ENCODE measurements around the gene FZD8.

The FZD8 gene

DNA sequence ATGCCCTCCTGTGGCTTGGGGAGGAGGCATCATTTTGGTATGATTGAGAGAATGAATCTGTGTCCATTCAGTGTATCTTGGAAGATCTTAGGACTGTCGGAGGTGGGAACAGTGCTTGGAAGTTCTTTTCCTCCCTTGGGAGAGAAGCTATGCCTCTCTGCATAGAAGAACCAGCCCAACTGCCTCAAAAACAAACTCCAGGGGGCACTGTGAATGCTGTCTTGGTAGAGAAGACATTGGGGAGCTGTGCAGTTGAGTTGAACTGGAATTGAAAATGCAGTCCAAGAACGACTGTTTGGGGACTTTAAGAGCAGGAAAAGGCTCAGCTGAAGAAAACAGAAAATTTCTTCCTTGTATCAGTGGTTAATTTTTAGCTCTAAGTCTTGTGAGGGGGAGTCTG lies 41.9 kb downstream of the FZD8 start:
- DNase-seq, result no peak

- DNase-seq, result no peak
Observed at GRCh38 chr10:35598379-35598778, 43.7 kb downstream of the FZD8 start.

DNA sequence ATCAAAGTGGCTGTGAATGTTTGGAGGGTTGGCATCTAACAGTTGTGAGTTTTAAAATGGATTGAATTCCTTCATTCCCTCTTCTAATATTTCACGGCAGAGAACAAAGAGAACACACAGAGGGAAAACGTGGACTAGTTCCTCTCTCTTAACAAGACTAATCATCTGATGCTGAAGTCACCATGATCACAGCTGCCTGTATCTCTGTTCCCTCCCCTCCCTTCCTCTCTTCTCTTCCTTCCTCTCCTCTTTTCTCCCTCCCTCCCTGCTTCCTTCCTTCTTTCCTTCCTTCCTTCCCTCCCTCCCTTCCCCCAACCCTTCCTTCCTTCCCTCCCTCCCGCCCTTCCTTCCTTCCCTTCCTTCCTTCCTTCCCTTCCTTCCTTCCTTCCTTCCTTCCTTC lies 47.0 kb downstream of the FZD8 start:
- no peak for DNase-seq

GRCh38 chr10:35594115-35595079 lies 47.7 kb downstream of the FZD8 start:
- DNase-seq, result no peak

GRCh38 chr10:35592441-35592840 lies 49.7 kb downstream of the FZD8 start:
- no peak for DNase-seq

DNA sequence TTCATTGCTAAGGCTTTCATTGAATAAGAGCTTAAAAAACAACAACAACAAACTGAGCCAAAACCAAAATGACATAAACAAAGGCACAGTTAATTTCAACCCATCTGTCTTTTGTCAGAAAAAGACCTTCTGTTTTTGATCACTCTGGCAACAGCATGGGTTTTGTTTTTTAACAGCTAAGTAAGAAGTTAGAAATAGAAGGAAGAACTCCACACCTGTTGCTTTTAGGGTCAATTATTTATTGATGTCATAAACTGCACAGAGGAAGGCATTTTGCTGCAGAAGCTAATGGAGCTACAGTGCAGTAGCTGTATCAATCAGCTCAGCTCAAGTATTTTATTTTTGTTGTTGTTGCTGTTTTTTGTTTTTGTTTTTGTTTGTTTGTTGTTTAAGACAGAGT lies 53.3 kb downstream of the FZD8 start:
- DNase-seq, result no peak

Data from NCI-H2227 treated with DMSO at 0.1 percent for 48 hours (cell line).